Measurements from ENCODE around the gene ZFHX3. TPM values are rescaled to one million over a fixed set of nuclear protein-coding genes. Genes with fewer than 3 reads are reported as not detected.

The ZFHX3 gene
- total and polyA plus RNA-seq, 10 of the 15 experiments (the other 5 are each of a cell fraction or from before 2014, with no cell fraction given): 0.68 to 8.6 (median 2.0) TPM

DNA sequence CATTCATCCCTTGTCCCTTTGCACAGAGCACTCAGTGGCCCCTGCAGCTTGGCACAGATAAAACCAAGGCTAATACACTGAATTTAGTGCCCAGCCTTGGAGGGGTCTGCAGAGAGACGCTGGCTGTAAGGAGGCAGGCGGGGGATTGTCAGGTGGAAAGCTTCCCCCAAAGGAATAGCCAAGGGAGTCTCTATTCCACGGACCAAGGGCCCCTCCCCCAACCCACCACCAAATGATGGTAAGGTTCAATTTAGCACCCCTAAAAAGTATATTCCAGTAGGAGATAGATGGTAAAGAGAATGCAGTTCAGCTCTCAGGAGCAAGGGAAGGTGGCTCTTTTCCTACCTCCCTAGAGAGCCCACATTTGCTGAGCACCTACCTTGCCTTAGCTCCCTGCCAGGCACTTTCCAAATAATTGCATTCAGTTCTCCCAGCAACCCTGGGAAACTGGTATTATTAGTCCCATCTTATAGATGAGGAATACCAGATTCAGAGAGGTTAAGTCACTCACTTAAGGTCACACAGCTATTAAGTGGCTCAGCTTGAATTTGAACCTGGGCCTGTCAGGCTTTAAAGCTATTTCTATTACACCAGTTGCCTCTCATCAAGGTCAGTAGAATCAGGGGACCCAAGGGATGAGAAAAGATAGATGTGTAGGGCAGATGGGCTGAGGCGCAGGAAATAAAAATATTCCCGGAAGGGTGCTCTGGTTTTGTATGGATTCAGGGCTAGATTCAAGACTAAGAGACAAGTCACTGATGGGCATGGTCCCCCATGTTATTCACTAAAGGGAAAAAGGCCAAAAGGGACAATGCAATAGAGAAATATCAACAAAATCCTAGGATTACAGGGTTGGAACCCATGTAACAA is 20.0 kb upstream of the ZFHX3 start:
- peaks cover 23 to 33% of the 10 kb centered on the region in 2 experiments for H3K27me3 ChIP-seq (replicated peaks in 1 of 2; ENCODE audit: control insufficient read depth in 2 of 2, insufficient read depth in 2 of 2, low read length in 1 of 2)
- H3K36me3 ChIP-seq (ENCODE audit: control insufficient read depth in 2 of 2, insufficient read depth in 2 of 2, low read length in 1 of 2): no peaks in the 10 kb centered on the region
- H3K27ac ChIP-seq (ENCODE audit: control insufficient read depth, insufficient read depth): no peak overlapping the region
- WGBS (ENCODE audit: insufficient coverage, insufficient replicate concordance, low lambda C conversion rate, missing lambda C conversion rate): 62% methylated on average over 5 of the region's 5 CpGs
- no peak for DNase-seq (ENCODE audit: low read depth, low spot score)
- TF ChIP-seq BACH1 (IDR thresholded peaks at IDR 0.05; ENCODE audit: borderline replicate concordance): no peak
- TF ChIP-seq GABPA (IDR thresholded peaks at IDR 0.05; ENCODE audit: low read depth): no peak
- no peak for TF ChIP-seq ZBED1 (IDR thresholded peaks at IDR 0.05; ENCODE audit: borderline replicate concordance)
- TF ChIP-seq SUZ12 (IDR thresholded peaks at IDR 0.05; ENCODE audit: unreplicated experiment): no peak
- TF ChIP-seq PML (IDR thresholded peaks at IDR 0.05; ENCODE audit: low read length): no peak
- TF ChIP-seq CREB1 (IDR thresholded peaks at IDR 0.05; ENCODE audit: low read depth): no peak
- H3K4me2 ChIP-seq (ENCODE audit: control insufficient read depth, insufficient read depth): no peak overlapping the region
- POLR2A ChIA-PET: interaction anchor here (0.6 kb wide), 2 partner anchors 93 to 1588 kb away, joined by 3 to 7 read pairs; no protein-coding TSS in a partner anchor
- no peak for ATAC-seq
- CTCF ChIA-PET: no interaction called here
- intact Hi-C loops (cut with micrococcal nuclease; ENCODE audit: unreplicated experiment): no loop called here
- no peaks in the 10 kb centered on the region for H3K79me2 ChIP-seq (ENCODE audit: control insufficient read depth, insufficient read depth, low read length)
- RAD21 ChIA-PET (ENCODE audit: unreplicated experiment): no interaction called here
- no peaks in the 10 kb centered on the region for H4K20me1 ChIP-seq (ENCODE audit: control insufficient read depth, insufficient read depth)
- H3K9ac ChIP-seq (ENCODE audit: control insufficient read depth, insufficient read depth, low read length): no peak overlapping the region
- no peaks in the 10 kb centered on the region for H3K9me3 ChIP-seq (replicated peaks; ENCODE audit: control insufficient read depth, insufficient read depth, low read length)
- no peaks in the 10 kb centered on the region for H3K4me1 ChIP-seq (ENCODE audit: control insufficient read depth, insufficient read depth, low read length)
- in situ Hi-C loops (cut with MboI): no loop called here
- SMC1A ChIA-PET (ENCODE audit: uncharacterized antibody, unreplicated experiment): no interaction called here
- no peak overlapping the region for H2AFZ ChIP-seq (ENCODE audit: control insufficient read depth, low read depth, low read length)
- BruUV-seq (replicated peaks): no TSS peak
- FAIRE-seq: no peak
- no peak overlapping the region for H3K4me3 ChIP-seq

- WGBS (ENCODE audit: insufficient coverage, insufficient replicate concordance, low lambda C conversion rate, missing lambda C conversion rate): 79% methylated on average over 24 of the region's 24 CpGs
- SMC1A ChIA-PET (ENCODE audit: uncharacterized antibody, unreplicated experiment): no interaction called here
- DNase-seq (ENCODE audit: low read depth, low spot score) (no peak), FAIRE-seq (no peak), ATAC-seq (no peak)
- Histone ChIP-seq H3K36me3 (ENCODE audit: control insufficient read depth in 2 of 2, insufficient read depth in 2 of 2, low read length in 1 of 2) (no peaks in the 10 kb centered on the region), H3K27ac (ENCODE audit: control insufficient read depth, insufficient read depth) (no peak overlapping the region), H4K20me1 (ENCODE audit: control insufficient read depth, insufficient read depth) (no peaks in the 10 kb centered on the region), H3K4me3 (no peak overlapping the region), H2AFZ (ENCODE audit: control insufficient read depth, low read depth, low read length) (no peak overlapping the region), H3K9me3 (replicated peaks; ENCODE audit: control insufficient read depth, insufficient read depth, low read length) (no peaks in the 10 kb centered on the region), H3K4me1 (ENCODE audit: control insufficient read depth, insufficient read depth, low read length) (no peaks in the 10 kb centered on the region), H3K9ac (ENCODE audit: control insufficient read depth, insufficient read depth, low read length) (no peak overlapping the region), H3K79me2 (ENCODE audit: control insufficient read depth, insufficient read depth, low read length) (no peaks in the 10 kb centered on the region), H3K27me3 (replicated peaks in 1 of 2; ENCODE audit: control insufficient read depth in 2 of 2, insufficient read depth in 2 of 2, low read length in 1 of 2) (peaks cover 24 to 41% of the 10 kb centered on the region in 2 experiments), H3K4me2 (ENCODE audit: control insufficient read depth, insufficient read depth) (no peak overlapping the region)
- no TSS peak for BruUV-seq (replicated peaks)
- POLR2A ChIA-PET: no interaction called here
- in situ Hi-C loops (cut with MboI): no loop called here
- intact Hi-C loops (cut with micrococcal nuclease; ENCODE audit: unreplicated experiment): no loop called here
- RAD21 ChIA-PET (ENCODE audit: unreplicated experiment): no interaction called here
- CTCF ChIA-PET: no interaction called here
- TF ChIP-seq RBBP5 (conservative IDR thresholded peaks at IDR 0.05) (no peak), NBN (IDR thresholded peaks at IDR 0.05) (no peak), EP300 (IDR thresholded peaks at IDR 0.05; ENCODE audit: borderline replicate concordance in 1 of 2, control insufficient read depth in 1 of 2, low read depth in 2 of 2, low read length in 2 of 2) (no peak), MYC (IDR thresholded peaks at IDR 0.05; ENCODE audit: insufficient read depth, insufficient read length, insufficient replicate concordance, low read length, severe bottlenecking) (no peak), SREBF1 (IDR thresholded peaks at IDR 0.05; ENCODE audit: low read length) (no peak), KLF5 (IDR thresholded peaks at IDR 0.05; ENCODE audit: partially characterized antibody) (no peak), HDAC2 (IDR thresholded peaks at IDR 0.05) (no peak), SUZ12 (IDR thresholded peaks at IDR 0.05; ENCODE audit: unreplicated experiment) (no peak)
- TF ChIP-seq, protein P1, sequence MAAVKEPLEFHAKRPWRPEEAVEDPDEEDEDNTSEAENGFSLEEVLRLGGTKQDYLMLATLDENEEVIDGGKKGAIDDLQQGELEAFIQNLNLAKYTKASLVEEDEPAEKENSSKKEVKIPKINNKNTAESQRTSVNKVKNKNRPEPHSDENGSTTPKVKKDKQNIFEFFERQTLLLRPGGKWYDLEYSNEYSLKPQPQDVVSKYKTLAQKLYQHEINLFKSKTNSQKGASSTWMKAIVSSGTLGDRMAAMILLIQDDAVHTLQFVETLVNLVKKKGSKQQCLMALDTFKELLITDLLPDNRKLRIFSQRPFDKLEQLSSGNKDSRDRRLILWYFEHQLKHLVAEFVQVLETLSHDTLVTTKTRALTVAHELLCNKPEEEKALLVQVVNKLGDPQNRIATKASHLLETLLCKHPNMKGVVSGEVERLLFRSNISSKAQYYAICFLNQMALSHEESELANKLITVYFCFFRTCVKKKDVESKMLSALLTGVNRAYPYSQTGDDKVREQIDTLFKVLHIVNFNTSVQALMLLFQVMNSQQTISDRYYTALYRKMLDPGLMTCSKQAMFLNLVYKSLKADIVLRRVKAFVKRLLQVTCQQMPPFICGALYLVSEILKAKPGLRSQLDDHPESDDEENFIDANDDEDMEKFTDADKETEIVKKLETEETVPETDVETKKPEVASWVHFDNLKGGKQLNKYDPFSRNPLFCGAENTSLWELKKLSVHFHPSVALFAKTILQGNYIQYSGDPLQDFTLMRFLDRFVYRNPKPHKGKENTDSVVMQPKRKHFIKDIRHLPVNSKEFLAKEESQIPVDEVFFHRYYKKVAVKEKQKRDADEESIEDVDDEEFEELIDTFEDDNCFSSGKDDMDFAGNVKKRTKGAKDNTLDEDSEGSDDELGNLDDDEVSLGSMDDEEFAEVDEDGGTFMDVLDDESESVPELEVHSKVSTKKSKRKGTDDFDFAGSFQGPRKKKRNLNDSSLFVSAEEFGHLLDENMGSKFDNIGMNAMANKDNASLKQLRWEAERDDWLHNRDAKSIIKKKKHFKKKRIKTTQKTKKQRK (IDR thresholded peaks at IDR 0.05; ENCODE audit: low read depth, low read length): no peak
Measured at GRCh38 chr16:73066927-73067670, 19.2 kb upstream of the ZFHX3 start.
